Neural cell (in vitro differentiated cells): Measurements from ENCODE around the gene PCP2. TPM values are rescaled to one million over a fixed set of nuclear protein-coding genes. Genes with fewer than 3 reads are reported as not detected.

Experiments used
- H2AFZ ChIP-seq: fragments of 200-600, 300-800 bp; sonication (generic), shearing (Covaris generic); 2 replicates; pipeline ENCODE4 v1.6.0; 2014; ENCODE audit warnings: low read depth, mild to moderate bottlenecking, antibody characterized with exemption, low read length, moderate library complexity
- H3F3A ChIP-seq: fragments of 200-600 bp; shearing (Covaris generic); 2 replicates; pipeline ENCODE4 v1.6.1; 2016; ENCODE audit warnings: mild to moderate bottlenecking, moderate library complexity, mixed read lengths, antibody characterized with exemption, low read length; ENCODE audit not compliant: insufficient read depth, poor library complexity, severe bottlenecking
- H3K27ac ChIP-seq: fragments of 200-600, 300-800 bp; sonication (generic), shearing (Covaris generic); 2 replicates; pipeline ENCODE4 v1.5.1; 2014; ENCODE audit warnings: mild to moderate bottlenecking, low read length, moderate library complexity
- H3K27me3 ChIP-seq: fragments of 300-800, 200-600 bp; sonication (generic), shearing (Covaris generic); 2 replicates; pipeline ENCODE4 v1.6.0; 2014; ENCODE audit warnings: mild to moderate bottlenecking, low read depth, low read length, moderate library complexity; ENCODE audit not compliant: insufficient read depth
- H3K36me3 ChIP-seq: fragments of 300-800, 200-600 bp; sonication (generic), shearing (Covaris generic); 2 replicates; pipeline ENCODE4 v1.5.1; 2014; ENCODE audit warnings: mild to moderate bottlenecking, antibody characterized with exemption, low read length, moderate library complexity; ENCODE audit not compliant: insufficient read depth
- H3K4me2 ChIP-seq: fragments of 300-800, 200-600 bp; sonication (generic), shearing (Covaris generic); 2 replicates; pipeline ENCODE4 v1.6.0; 2014; ENCODE audit warnings: mild to moderate bottlenecking, low read length
- H3K4me3 ChIP-seq: fragments of 300-800, 200-600 bp; sonication (generic), shearing (Covaris generic); 2 replicates; pipeline ENCODE4 v1.5.1; 2014; ENCODE audit warnings: mild to moderate bottlenecking, low read length, moderate library complexity
- H3K79me2 ChIP-seq: fragments of 200-600 bp; shearing (Covaris generic); replicated peaks from 2 replicates; pipeline ENCODE4 v1.6.0; 2014; ENCODE audit warnings: mild to moderate bottlenecking, low read length, moderate library complexity; ENCODE audit not compliant: insufficient read depth
- H3K9ac ChIP-seq: fragments of 300-800, 200-600 bp; sonication (generic), shearing (Covaris generic); 2 replicates; pipeline ENCODE4 v1.6.1; 2016; ENCODE audit warnings: mild to moderate bottlenecking, low read length, mixed read lengths
- H3K9me2 ChIP-seq: fragments of 200-600 bp; shearing (Covaris generic); 2 replicates; pipeline ENCODE4 v1.6.1; 2016; ENCODE audit warnings: mild to moderate bottlenecking, low read length, mixed read lengths; ENCODE audit not compliant: insufficient read depth
- H3K9me3 ChIP-seq: fragments of 200-600, 300-800 bp; sonication (generic), shearing (Covaris generic); 2 replicates; pipeline ENCODE4 v1.6.1; 2016; ENCODE audit warnings: mild to moderate bottlenecking, mixed run types, low read length, moderate library complexity, mixed read lengths
- H4K20me1 ChIP-seq: fragments of 200-600 bp; shearing (Covaris generic); 2 replicates; pipeline ENCODE4 v1.6.1; 2016; ENCODE audit warnings: mild to moderate bottlenecking, mixed run types; ENCODE audit not compliant: insufficient read depth
- CTCF ChIP-seq: fragments of 450-650 bp; IDR thresholded peaks from 2 replicates; pipeline ENCODE4 v1.5.1; 2014; ENCODE audit warnings: antibody characterized with exemption, mild to moderate bottlenecking, moderate library complexity; ENCODE audit not compliant: poor library complexity, severe bottlenecking
- EP300 ChIP-seq: fragments of 450-650 bp; conservative IDR thresholded peaks from 2 replicates; pipeline ENCODE4 v1.6.1; 2014; ENCODE audit warnings: antibody characterized with exemption, mild to moderate bottlenecking, moderate library complexity; ENCODE audit not compliant: poor library complexity, severe bottlenecking
- EZH2 ChIP-seq: fragments of 200-600, 300-800 bp; shearing (Covaris generic), sonication (generic); IDR thresholded peaks from 2 replicates; pipeline ENCODE4 v1.6.1; 2014; ENCODE audit warnings: antibody characterized with exemption, low read length, borderline replicate concordance, mild to moderate bottlenecking; ENCODE audit not compliant: insufficient read depth, poor library complexity, severe bottlenecking
- MXI1 ChIP-seq: fragments of 450-650 bp; conservative IDR thresholded peaks from 2 replicates; pipeline ENCODE4 v1.6.1; 2014; ENCODE audit warnings: antibody characterized with exemption, mild to moderate bottlenecking; ENCODE audit not compliant: poor library complexity, severe bottlenecking
- POLR2AphosphoS5 ChIP-seq: IDR thresholded peaks from 2 replicates; pipeline ENCODE4 v1.6.1; 2012
- RAD21 ChIP-seq: fragments of 450-650 bp; conservative IDR thresholded peaks from 2 replicates; pipeline ENCODE4 v1.6.1; 2014; ENCODE audit warnings: antibody characterized with exemption, mild to moderate bottlenecking, moderate library complexity
- REST ChIP-seq: IDR thresholded peaks from 2 replicates; pipeline ENCODE4 v1.6.1; 2012; ENCODE audit warnings: borderline replicate concordance
- SMC3 ChIP-seq: fragments of 450-650 bp; conservative IDR thresholded peaks from 2 replicates; pipeline ENCODE4 v1.6.1; 2014; ENCODE audit warnings: antibody characterized with exemption, mild to moderate bottlenecking, moderate library complexity; ENCODE audit not compliant: poor library complexity
- TAF1 ChIP-seq: IDR thresholded peaks from 2 replicates; pipeline ENCODE4 v1.6.1; 2012; ENCODE audit warnings: low read depth
- polyA plus RNA-seq: library from polyadenylated mRNA; depleted of rRNA; stranded (reverse); fragments of >200 nt; gene quantifications from 2 replicates; pipeline ENCODE4 v1.2.3, GENCODE V29; 2014

The PCP2 gene
- polyA plus RNA-seq, 1 donor from 2014 or later = not detected

- no peaks in the 10 kb centered on the region for H3K9me2 ChIP-seq
- H3K4me2 ChIP-seq = no peak overlapping the region
- TF ChIP-seq TAF1 (no peak), SMC3 (peak; percentile 92), CTCF (peak; percentile 91), REST (no peak), EZH2 (no peak), MXI1 (no peak), POLR2AphosphoS5 (no peak), RAD21 (peak; percentile 78), EP300 (no peak)
- no peaks in the 10 kb centered on the region for H4K20me1 ChIP-seq
- H3K4me3 ChIP-seq = no peak overlapping the region
- no peak overlapping the region for H3K27ac ChIP-seq
- H3K27me3 ChIP-seq = peaks cover 3% of the 10 kb centered on the region
- H3K9me3 ChIP-seq = no peaks in the 10 kb centered on the region
- H3K79me2 ChIP-seq = no peaks in the 10 kb centered on the region
- no peaks in the 10 kb centered on the region for H3K36me3 ChIP-seq
- H3K9ac ChIP-seq = no peak overlapping the region
- H3F3A ChIP-seq = no peaks in the 10 kb centered on the region
- H2AFZ ChIP-seq = no peak overlapping the region
Measured at GRCh38 chr19:7652061-7652641, 18.6 kb upstream of the PCP2 start.

GRCh38 chr19:7650148-7650547 is 16.6 kb upstream of the PCP2 start:
- H3K4me3 ChIP-seq = no peak overlapping the region
- H3K79me2 ChIP-seq = no peaks in the 10 kb centered on the region
- H2AFZ ChIP-seq = no peak overlapping the region
- no peak for TF ChIP-seq SMC3
- TF ChIP-seq EZH2 = no peak
- no peak for TF ChIP-seq RAD21
- no peak for TF ChIP-seq CTCF
- no peaks in the 10 kb centered on the region for H3K9me2 ChIP-seq
- no peak overlapping the region for H3K9ac ChIP-seq
- no peak overlapping the region for H3K27ac ChIP-seq
- no peak overlapping the region for H3K4me2 ChIP-seq
- peaks cover 3% of the 10 kb centered on the region for H3K27me3 ChIP-seq
- no peaks in the 10 kb centered on the region for H3F3A ChIP-seq
- no peaks in the 10 kb centered on the region for H3K36me3 ChIP-seq
- H4K20me1 ChIP-seq = no peaks in the 10 kb centered on the region
- no peaks in the 10 kb centered on the region for H3K9me3 ChIP-seq
